ENCODE measurements around the gene TMIGD2. TPM values are rescaled to one million over a fixed set of nuclear protein-coding genes. Genes with fewer than 3 reads are reported as not detected.
"Not testable (repeated sequence)": the region's sequence is repeated elsewhere in the genome, so short reads cannot be mapped to it uniquely, and the experiment has no call there.

Gene TMIGD2
- total RNA-seq, 1 donor from 2014 or later = 10.8 TPM

DNA sequence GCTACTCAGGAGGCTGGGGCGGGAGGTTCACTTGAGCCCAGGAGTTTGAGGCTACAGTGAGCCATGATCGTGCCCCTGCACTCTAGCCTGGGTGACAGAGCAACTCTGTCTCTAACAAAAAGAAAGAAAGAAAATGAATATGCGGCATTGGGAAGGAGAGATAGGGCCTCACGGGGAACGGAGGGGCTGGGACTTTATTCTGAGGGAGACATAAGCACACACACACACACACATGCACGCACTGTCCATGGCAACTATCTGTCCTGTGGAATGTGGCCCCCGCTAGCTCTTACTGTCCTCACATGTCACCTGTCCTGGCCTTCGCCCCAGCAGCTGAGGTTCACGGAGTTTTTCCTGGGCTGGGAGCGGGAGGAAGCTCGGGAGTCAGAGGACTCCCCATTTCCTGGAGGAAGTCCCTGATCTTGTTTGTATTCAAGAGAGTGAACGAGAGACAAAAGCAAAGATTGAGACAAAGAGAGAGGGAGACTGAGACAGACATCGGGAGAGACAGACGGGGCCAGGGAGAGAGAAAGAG lies 35.8 kb upstream of the TMIGD2 start:
- H3K9me3 Mint-ChIP-seq = peaks cover 7% of the 10 kb centered on the region

DNA sequence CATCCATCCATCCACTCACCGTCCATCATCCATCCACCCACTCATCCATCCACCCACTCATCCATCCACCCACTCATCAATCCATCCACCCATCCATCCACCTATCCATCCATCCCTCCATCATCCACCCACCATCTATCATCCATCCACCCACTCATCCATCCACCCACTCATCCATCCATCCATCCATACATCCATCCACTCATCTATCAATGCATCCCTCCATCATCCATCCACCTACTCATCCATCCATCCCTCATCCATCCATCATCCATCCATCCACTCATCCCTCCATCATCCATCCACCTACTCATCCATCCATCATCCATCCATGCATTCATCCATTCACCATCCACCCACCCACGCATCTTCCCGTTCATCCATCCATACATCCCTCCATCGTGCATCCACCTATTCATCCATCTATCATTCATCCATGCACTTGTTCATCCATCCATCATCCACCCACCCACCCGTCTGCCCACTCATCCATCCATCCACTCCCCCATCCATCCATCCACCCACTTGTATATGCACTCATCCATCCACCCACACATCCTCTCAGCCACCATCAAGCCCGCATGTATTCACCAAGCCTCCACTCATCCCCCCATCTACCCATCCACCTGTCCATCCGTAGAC lies 32.9 kb upstream of the TMIGD2 start:
- no peak for DNase-seq (ENCODE audit: low spot score)
- Mint-ChIP-seq H3K4me3 (ENCODE audit: low read depth) (no peak overlapping the region), H3K9me3 (peaks cover 7% of the 10 kb centered on the region), H3K4me1 (ENCODE audit: low read depth) (peaks cover 11% of the 10 kb centered on the region), H3K27me3 (ENCODE audit: low read depth) (no peaks in the 10 kb centered on the region), H3K27ac (no peak overlapping the region), H3K36me3 (ENCODE audit: low read depth) (peaks cover 15% of the 10 kb centered on the region)
- intact Hi-C loops (cut with micrococcal nuclease) = no loop called here

More for the DNA sequence above, 35.8 kb upstream of the TMIGD2 start:
- Mint-ChIP-seq H3K36me3 (ENCODE audit: low read depth) (peaks cover 13% of the 10 kb centered on the region), H3K4me1 (ENCODE audit: low read depth) (peaks cover 16% of the 10 kb centered on the region), H3K27me3 (ENCODE audit: low read depth) (no peaks in the 10 kb centered on the region), H3K4me3 (ENCODE audit: low read depth) (peak overlapping the region; percentile 89), H3K27ac (peak overlapping the region; percentile 93)
- peak; percentile 18 for DNase-seq (ENCODE audit: low spot score)
- intact Hi-C loops (cut with micrococcal nuclease) = no loop called here

DNA sequence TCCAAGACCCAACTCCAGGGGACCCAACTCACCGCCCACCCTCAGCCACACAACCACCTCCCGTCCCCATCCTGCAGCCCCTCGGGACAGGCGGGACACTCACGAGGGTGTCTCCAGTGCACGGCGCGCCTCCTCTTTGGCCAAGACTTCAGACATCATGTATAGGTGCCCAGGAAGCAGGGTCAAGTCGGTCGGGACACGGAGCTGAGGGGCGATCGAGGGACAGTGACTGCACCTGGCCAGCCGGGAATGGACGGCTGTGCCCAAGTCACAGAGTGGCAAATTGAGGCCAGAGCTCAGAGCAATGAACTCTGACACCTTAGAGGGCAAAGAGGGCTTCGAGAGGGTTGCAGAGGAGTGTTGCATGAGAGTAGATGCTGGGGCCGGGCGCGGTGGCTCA lies 27.7 kb upstream of the TMIGD2 start:
- H3K27me3 Mint-ChIP-seq (ENCODE audit: low read depth) = peaks cover 3% of the 10 kb centered on the region
- peaks cover 17% of the 10 kb centered on the region for H3K4me1 Mint-ChIP-seq (ENCODE audit: low read depth)
- H3K4me3 Mint-ChIP-seq (ENCODE audit: low read depth) = peak overlapping the region; percentile 17
- H3K9me3 Mint-ChIP-seq = no peaks in the 10 kb centered on the region
- no peak overlapping the region for H3K27ac Mint-ChIP-seq
- intact Hi-C loops (cut with micrococcal nuclease) = loop anchor here (10.0 kb wide), 1 partner anchor 145 kb away; the partner anchor contains the start of gene HDGFL2
- H3K36me3 Mint-ChIP-seq (ENCODE audit: low read depth) = peaks cover 8% of the 10 kb centered on the region
- DNase-seq (ENCODE audit: low spot score) = no peak

DNA sequence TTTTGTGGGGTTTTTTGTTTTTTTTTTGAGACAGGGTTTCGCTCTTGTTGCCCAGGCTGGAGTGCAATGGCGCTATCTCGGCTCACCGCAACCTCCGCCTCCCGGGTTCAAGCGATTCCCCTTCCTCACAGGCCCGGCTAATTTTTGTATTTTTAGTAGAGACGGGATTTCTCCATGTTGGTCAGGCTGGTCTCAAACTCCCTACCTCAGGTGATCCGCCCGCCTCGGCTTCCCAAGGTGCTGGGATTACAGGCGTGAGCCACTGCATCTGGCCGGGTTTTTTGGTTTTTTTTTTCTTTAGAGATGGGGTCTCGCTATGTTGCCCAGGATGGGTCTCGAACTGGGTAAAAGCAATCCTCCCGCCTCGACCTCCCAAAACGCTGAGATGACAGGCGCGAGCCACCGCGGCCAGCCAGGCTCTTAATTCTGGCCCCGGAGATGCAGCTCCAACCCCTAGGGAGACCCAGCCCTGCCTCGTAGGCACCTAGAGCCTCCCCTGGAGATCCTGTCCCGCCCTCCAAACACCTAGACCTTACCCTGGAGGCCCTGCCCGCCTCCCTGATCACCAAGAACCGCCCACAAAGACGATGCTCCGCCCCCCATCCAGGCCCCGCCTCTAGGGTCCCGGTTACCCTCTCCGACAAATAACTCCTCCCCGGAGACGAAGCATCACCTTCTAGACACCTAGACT lies 26.9 kb upstream of the TMIGD2 start:
- not testable (repeated sequence) for DNase-seq (ENCODE audit: low spot score); H3K36me3 Mint-ChIP-seq (ENCODE audit: low read depth); H3K9me3 Mint-ChIP-seq; H3K27me3 Mint-ChIP-seq (ENCODE audit: low read depth)
- intact Hi-C loops (cut with micrococcal nuclease) = loop anchor here (1.0 to 10.0 kb wide), 2 partner anchors 14 to 146 kb away; partner anchors contain the start of genes HDGFL2 and MPND
- peaks cover 17% of the 10 kb centered on the region for H3K4me1 Mint-ChIP-seq (ENCODE audit: low read depth)
- H3K27ac Mint-ChIP-seq = peak overlapping the region; percentile 76
- H3K4me3 Mint-ChIP-seq (ENCODE audit: low read depth) = peak overlapping the region; percentile 83

DNA sequence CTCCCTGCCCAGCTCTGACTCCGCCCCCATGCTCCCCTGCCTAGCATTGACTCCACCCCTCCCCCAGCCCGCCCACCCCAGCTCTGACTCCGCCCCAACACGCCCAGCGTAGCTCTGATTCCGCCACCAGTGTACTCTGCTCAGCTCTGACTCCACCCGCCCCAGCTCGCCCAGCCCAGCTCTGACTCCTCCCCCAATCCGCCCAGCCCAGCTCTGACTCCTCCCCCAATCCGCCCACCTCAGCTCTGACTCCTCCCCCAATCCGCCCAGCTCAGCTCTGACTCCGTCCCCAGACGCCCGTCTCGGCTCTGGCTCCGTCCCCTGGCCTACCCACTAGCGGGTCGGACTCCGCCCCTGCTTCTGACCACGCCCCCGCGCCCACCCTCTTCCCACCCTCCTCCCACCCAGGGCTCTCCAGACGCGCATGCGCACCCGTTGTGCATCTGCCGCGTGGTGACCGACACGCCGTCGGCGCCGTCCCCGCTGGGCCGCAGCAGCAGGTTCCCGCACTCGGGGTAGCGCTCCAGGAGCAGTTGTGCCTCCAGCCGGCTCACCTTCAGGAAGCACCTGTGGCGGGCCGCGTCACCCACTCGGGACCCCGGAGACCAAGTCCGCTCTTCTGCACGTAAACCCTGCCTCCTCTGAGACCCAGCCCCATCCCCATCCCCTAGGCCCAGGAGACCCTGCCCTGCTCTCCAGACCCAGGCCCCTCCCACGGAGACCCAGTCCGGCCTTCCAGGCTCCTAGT lies 26.2 kb upstream of the TMIGD2 start:
- peak; percentile 85 for DNase-seq (ENCODE audit: low spot score)
- intact Hi-C loops (cut with micrococcal nuclease) = loop anchor here (1.0 to 10.0 kb wide), 2 partner anchors 15 to 146 kb away; partner anchors contain the start of genes HDGFL2 and MPND
- Mint-ChIP-seq H3K36me3 (ENCODE audit: low read depth) (peaks cover 3% of the 10 kb centered on the region), H3K4me1 (ENCODE audit: low read depth) (peaks cover 17% of the 10 kb centered on the region), H3K9me3 (no peaks in the 10 kb centered on the region), H3K27me3 (ENCODE audit: low read depth) (peaks cover 3% of the 10 kb centered on the region), H3K27ac (peak overlapping the region; percentile 76), H3K4me3 (ENCODE audit: low read depth) (peak overlapping the region; percentile 83)

DNA sequence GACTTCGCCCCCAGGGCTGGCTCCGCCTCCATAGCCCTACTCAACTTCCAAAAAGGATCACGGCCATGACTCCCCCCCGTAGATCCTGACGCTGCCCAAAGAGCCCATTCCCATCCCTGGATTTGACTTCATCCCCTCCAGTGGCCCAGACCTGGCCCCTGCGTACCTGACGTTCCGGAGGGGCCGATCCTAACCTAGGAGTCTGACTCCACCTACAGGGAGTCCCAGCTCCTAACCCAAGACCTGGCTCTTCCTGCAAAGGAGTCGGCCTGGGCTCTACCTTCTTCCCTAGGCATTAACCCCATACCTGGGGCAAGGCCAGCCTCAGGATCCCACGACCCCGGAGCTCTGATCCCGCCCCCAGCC lies 25.7 kb upstream of the TMIGD2 start:
- peaks cover 3% of the 10 kb centered on the region for H3K36me3 Mint-ChIP-seq (ENCODE audit: low read depth)
- peaks cover 3% of the 10 kb centered on the region for H3K27me3 Mint-ChIP-seq (ENCODE audit: low read depth)
- H3K4me3 Mint-ChIP-seq (ENCODE audit: low read depth) = peak overlapping the region; percentile 83
- H3K27ac Mint-ChIP-seq = no peak overlapping the region
- H3K4me1 Mint-ChIP-seq (ENCODE audit: low read depth) = peaks cover 17% of the 10 kb centered on the region
- intact Hi-C loops (cut with micrococcal nuclease) = loop anchor here (1.0 to 10.0 kb wide), 2 partner anchors 15 to 147 kb away; partner anchors contain the start of genes HDGFL2 and MPND
- H3K9me3 Mint-ChIP-seq = no peaks in the 10 kb centered on the region
- peak; percentile 25 for DNase-seq (ENCODE audit: low spot score)

DNA sequence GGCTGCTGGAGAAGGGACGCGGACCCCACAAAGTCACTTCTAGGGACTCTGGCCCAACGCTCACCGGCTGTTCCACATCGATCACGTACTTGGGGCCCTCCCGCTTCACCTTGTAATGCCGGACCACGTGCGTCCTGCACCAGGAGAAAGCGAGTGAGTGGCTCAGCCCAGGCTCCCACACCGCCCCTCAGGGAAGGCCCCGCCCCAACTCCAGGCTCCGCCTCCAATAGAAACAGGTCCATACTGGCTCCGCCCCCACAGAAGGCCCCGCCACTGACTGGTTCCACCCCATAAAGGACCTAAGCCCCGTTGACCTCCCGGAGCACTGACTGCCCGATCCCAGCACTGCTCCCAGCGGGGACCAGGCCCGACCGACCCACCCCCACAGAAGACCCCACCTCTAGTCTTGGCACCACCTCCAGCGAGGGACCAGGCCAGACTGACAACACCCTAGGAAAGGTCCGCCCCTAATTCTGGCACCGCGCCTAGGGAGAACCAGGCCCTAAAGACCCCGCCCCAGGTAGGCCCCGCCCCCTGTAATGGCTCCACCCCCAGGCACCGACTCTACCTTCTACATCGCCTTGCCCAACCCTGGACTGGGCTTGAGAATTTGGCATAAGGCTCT lies 25.2 kb upstream of the TMIGD2 start:
- Mint-ChIP-seq H3K4me3 (ENCODE audit: low read depth) (peak overlapping the region; percentile 83), H3K9me3 (no peaks in the 10 kb centered on the region), H3K4me1 (ENCODE audit: low read depth) (peaks cover 17% of the 10 kb centered on the region), H3K27me3 (ENCODE audit: low read depth) (peaks cover 3% of the 10 kb centered on the region), H3K27ac (peak overlapping the region; percentile 38), H3K36me3 (ENCODE audit: low read depth) (peaks cover 3% of the 10 kb centered on the region)
- DNase-seq (ENCODE audit: low spot score) = peak; percentile 66
- intact Hi-C loops (cut with micrococcal nuclease) = loop anchor here (10.0 kb wide), 1 partner anchor 147 kb away; the partner anchor contains the start of gene HDGFL2

DNA sequence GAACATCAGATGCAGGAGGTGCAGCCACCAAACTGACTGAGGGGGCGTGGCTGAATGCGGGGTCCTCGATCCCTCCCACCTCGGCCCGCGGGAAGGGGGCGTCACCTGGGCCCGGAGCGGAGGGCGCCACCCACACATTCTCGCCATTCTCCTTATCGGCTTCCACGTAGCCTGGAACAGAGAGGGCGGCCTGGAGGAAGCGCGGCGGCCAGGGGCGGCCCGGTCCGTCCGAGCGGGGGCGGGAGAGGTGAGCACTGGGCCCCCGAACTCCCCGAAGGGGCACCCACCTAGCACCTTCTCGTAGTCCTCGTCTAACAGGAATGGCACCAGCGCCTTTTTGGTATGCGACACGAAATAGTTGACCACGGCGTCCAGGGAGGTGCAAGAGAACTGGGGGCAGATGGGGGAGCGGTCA lies 24.7 kb upstream of the TMIGD2 start:
- peaks cover 3% of the 10 kb centered on the region for H3K27me3 Mint-ChIP-seq (ENCODE audit: low read depth)
- H3K27ac Mint-ChIP-seq = no peak overlapping the region
- intact Hi-C loops (cut with micrococcal nuclease) = loop anchor here (10.0 kb wide), 1 partner anchor 148 kb away; the partner anchor contains the start of gene HDGFL2
- H3K36me3 Mint-ChIP-seq (ENCODE audit: low read depth) = peaks cover 3% of the 10 kb centered on the region
- no peak for DNase-seq (ENCODE audit: low spot score)
- H3K4me1 Mint-ChIP-seq (ENCODE audit: low read depth) = peaks cover 17% of the 10 kb centered on the region
- H3K4me3 Mint-ChIP-seq (ENCODE audit: low read depth) = peak overlapping the region; percentile 83
- H3K9me3 Mint-ChIP-seq = peaks cover under 1% of the 10 kb centered on the region

DNA sequence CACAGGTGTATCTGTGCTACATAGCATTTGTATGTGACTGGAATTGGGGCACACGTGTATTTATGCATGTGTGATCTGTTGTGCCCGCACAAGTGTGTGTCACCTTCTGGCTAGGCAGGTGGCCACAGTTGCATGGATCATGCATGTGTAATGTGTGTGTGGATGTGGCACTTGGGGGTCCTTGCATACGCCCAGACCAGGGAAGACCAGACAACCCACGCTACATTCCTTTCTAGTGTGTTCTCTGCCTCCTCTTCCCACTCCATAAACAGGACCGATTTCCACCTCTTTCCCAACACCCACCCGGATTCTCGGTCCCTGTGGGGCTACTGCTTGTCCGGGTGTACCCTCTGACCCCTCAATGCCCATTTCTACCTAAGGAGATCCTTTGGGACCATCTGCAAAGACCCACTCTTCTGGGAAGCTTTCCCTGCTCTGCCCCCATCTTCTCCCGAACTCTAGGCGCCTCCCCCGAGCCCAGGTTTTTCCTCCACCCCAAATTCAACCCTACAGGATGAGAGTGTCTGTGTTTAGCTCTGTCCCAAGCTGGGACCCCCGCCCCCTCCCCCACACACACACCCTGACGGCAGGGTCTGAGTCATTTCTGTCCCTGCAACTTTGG lies 24.1 kb upstream of the TMIGD2 start:
- Mint-ChIP-seq H3K36me3 (ENCODE audit: low read depth) (peaks cover 3% of the 10 kb centered on the region), H3K27ac (no peak overlapping the region), H3K27me3 (ENCODE audit: low read depth) (peaks cover 3% of the 10 kb centered on the region), H3K4me3 (ENCODE audit: low read depth) (peak overlapping the region; percentile 38), H3K9me3 (peaks cover 6% of the 10 kb centered on the region), H3K4me1 (ENCODE audit: low read depth) (peaks cover 17% of the 10 kb centered on the region)
- intact Hi-C loops (cut with micrococcal nuclease) = loop anchor here (10.0 kb wide), 1 partner anchor 148 kb away; the partner anchor contains the start of gene HDGFL2
- DNase-seq (ENCODE audit: low spot score) = no peak

DNA sequence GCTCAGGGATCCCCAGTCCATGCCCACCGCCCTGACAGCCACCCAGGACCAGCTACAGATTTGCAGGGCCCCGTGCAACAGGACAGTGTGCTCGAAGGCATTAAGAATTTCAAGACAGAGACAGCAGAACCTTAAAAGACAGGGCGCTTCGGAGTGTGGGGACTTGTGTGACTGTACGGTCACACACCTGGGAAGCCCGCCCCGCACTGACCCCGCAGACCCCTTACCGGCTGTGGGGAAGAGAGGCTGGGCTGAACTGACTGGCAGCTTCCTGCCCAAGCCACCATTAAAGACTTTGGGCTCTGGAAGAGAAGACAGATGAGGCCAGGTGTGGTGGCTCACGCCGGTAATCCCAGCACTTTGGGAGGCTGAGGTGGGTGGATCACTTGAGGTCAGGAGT lies 22.0 kb upstream of the TMIGD2 start:
- intact Hi-C loops (cut with micrococcal nuclease) = loop anchor here (10.0 kb wide), 1 partner anchor 151 kb away; the partner anchor contains the start of gene HDGFL2
- DNase-seq (ENCODE audit: low spot score) = no peak
- Mint-ChIP-seq H3K27me3 (ENCODE audit: low read depth) (peaks cover 3% of the 10 kb centered on the region), H3K4me1 (ENCODE audit: low read depth) (peaks cover 14% of the 10 kb centered on the region), H3K27ac (no peak overlapping the region), H3K9me3 (peaks cover 25% of the 10 kb centered on the region), H3K4me3 (ENCODE audit: low read depth) (no peak overlapping the region), H3K36me3 (ENCODE audit: low read depth) (peaks cover 12% of the 10 kb centered on the region)

DNA sequence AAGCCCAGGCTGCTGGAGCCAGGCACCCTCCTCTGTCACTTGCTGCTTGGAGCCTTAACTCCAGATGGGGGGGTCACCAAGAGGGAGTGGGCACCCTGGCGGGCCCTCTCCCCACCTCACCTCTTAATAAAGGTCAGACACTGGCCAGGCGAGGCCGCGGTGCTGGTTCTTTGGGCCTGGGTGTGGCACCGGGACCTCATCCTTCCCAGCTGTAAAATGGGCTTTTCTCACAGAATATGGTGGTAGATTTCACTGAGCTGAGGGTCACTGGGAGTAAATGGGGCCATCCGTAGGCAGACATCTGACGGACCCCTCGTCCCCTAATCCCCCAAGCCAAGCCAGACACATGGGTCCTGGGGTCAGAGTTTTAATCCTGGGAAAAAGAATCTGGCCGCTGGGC lies 21.5 kb upstream of the TMIGD2 start:
- H3K9me3 Mint-ChIP-seq = peaks cover 30% of the 10 kb centered on the region
- peaks cover 3% of the 10 kb centered on the region for H3K27me3 Mint-ChIP-seq (ENCODE audit: low read depth)
- peaks cover 14% of the 10 kb centered on the region for H3K4me1 Mint-ChIP-seq (ENCODE audit: low read depth)
- peaks cover 17% of the 10 kb centered on the region for H3K36me3 Mint-ChIP-seq (ENCODE audit: low read depth)
- H3K4me3 Mint-ChIP-seq (ENCODE audit: low read depth) = no peak overlapping the region
- H3K27ac Mint-ChIP-seq = no peak overlapping the region
- intact Hi-C loops (cut with micrococcal nuclease) = loop anchor here (10.0 kb wide), 1 partner anchor 151 kb away; the partner anchor contains the start of gene HDGFL2
- DNase-seq (ENCODE audit: low spot score) = no peak
